Upper lobe of right lung (tissue), 1 donor: ENCODE results near the gene OCEL1. TPM values are rescaled to one million over a fixed set of nuclear protein-coding genes. Genes with fewer than 3 reads are reported as not detected.

Experiments
- ATAC-seq: fragments of 200-7000 bp; cut with Tn5 transposase; one replicate; pipeline ENCODE4 v1.9.1; 2020; ENCODE audit warnings: mild to moderate bottlenecking, moderate library complexity
- DNase-seq: peaks from one replicate; pipeline ENCODE4 v3.0.0-alpha.2; 2020
- H3K27ac ChIP-seq: fragments of 200-600 bp; one replicate; pipeline ENCODE4 v1.8.0; 2022
- H3K27me3 ChIP-seq: fragments of 200-600 bp; one replicate; pipeline ENCODE4 v1.8.0; 2022; ENCODE audit warnings: mild to moderate bottlenecking
- H3K36me3 ChIP-seq: fragments of 200-600 bp; one replicate; pipeline ENCODE4 v1.8.0; 2022
- H3K4me1 ChIP-seq: fragments of 200-600 bp; one replicate; pipeline ENCODE4 v1.8.0; 2022
- H3K4me3 ChIP-seq: fragments of 200-600 bp; one replicate; pipeline ENCODE4 v1.8.0; 2022; ENCODE audit warnings: mild to moderate bottlenecking
- H3K9me3 ChIP-seq: fragments of 200-600 bp; one replicate; pipeline ENCODE4 v1.8.0; 2022
- CTCF ChIP-seq: fragments of 200-600 bp; IDR thresholded peaks from one replicate; pipeline ENCODE4 v1.8.0; 2022; ENCODE audit warnings: antibody characterized with exemption
- intact Hi-C: fragments of 100-400 bp; cut with DNase I; formaldehyde crosslinking; loops from one replicate; pipeline ENCODE4 v1.11.0; 2022
- total RNA-seq: library from RNA; stranded (reverse); fragmentation: NEBNext Ultra II Directional; extraction: Animal tissue kit (Norgen Biotek cat#: 25700); gene quantifications from one replicate; pipeline ENCODE4 v1.2.1, GENCODE V29; 2021
- donor health status: DM: no; HTN: yes; CAD: no; lungs with severe emphysema.

OCEL1 gene
- total RNA-seq, 1 donor from 2014 or later: 31.6 TPM

- Histone ChIP-seq H3K27me3 (no peaks in the 10 kb centered on the region), H3K4me3 (no peak overlapping the region), H3K4me1 (peaks cover 11% of the 10 kb centered on the region), H3K27ac (peak overlapping the region; percentile 24), H3K9me3 (no peaks in the 10 kb centered on the region), H3K36me3 (no peaks in the 10 kb centered on the region)
- intact Hi-C loops: no loop called here
- DNase-seq: no peak
- TF ChIP-seq CTCF: no peak
- ATAC-seq: no peak
Measured at GRCh38 chr19:17248011-17248776, 22.2 kb downstream of the OCEL1 start.

GRCh38 chr19:17249887-17250548 is 24.0 kb downstream of the OCEL1 start:
- ATAC-seq: no peak
- Histone ChIP-seq H3K9me3 (no peaks in the 10 kb centered on the region), H3K27me3 (no peaks in the 10 kb centered on the region), H3K36me3 (no peaks in the 10 kb centered on the region), H3K4me3 (no peak overlapping the region), H3K27ac (no peak overlapping the region), H3K4me1 (peaks cover 11% of the 10 kb centered on the region)
- intact Hi-C loops: no loop called here
- TF ChIP-seq CTCF: no peak
- no peak for DNase-seq

- no peak overlapping the region for H3K27ac ChIP-seq
- no peak for TF ChIP-seq CTCF
- DNase-seq (no peak), ATAC-seq (no peak)
- H3K36me3 ChIP-seq: no peaks in the 10 kb centered on the region
- no peak overlapping the region for H3K4me3 ChIP-seq
- intact Hi-C loops: no loop called here
- H3K9me3 ChIP-seq: no peaks in the 10 kb centered on the region
- no peaks in the 10 kb centered on the region for H3K4me1 ChIP-seq
- H3K27me3 ChIP-seq: no peaks in the 10 kb centered on the region
Measured at GRCh38 chr19:17254636-17255035, 28.6 kb downstream of the OCEL1 start.

- intact Hi-C loops: no loop called here
- Histone ChIP-seq H3K4me1 (no peaks in the 10 kb centered on the region), H3K27me3 (no peaks in the 10 kb centered on the region), H3K4me3 (no peak overlapping the region), H3K27ac (peak overlapping the region; percentile 11), H3K36me3 (no peaks in the 10 kb centered on the region), H3K9me3 (no peaks in the 10 kb centered on the region)
- TF ChIP-seq CTCF: no peak
- peak; percentile 77 for DNase-seq
- ATAC-seq: peak; percentile 90
Measured at GRCh38 chr19:17255150-17255621, 29.2 kb downstream of the OCEL1 start.

- no peaks in the 10 kb centered on the region for H3K9me3 ChIP-seq
- H3K36me3 ChIP-seq: no peaks in the 10 kb centered on the region
- H3K4me1 ChIP-seq: no peaks in the 10 kb centered on the region
- no peak for TF ChIP-seq CTCF
- H3K4me3 ChIP-seq: no peak overlapping the region
- intact Hi-C loops: no loop called here
- ATAC-seq: no peak
- DNase-seq: no peak
- H3K27ac ChIP-seq: no peak overlapping the region
- no peaks in the 10 kb centered on the region for H3K27me3 ChIP-seq
Measured at GRCh38 chr19:17256130-17256529, 30.1 kb downstream of the OCEL1 start.
